HG03045 (cell line): Measurements from ENCODE around the gene TRAPPC10.

Experiments used
- ATAC-seq: cut with Tn5 transposase; IDR thresholded peaks from one replicate; pipeline ENCODE4 v1.9.1; 2021; ENCODE audit warnings: mild to moderate bottlenecking, moderate library complexity; ENCODE audit not compliant: unreplicated experiment

Gene TRAPPC10

DNA sequence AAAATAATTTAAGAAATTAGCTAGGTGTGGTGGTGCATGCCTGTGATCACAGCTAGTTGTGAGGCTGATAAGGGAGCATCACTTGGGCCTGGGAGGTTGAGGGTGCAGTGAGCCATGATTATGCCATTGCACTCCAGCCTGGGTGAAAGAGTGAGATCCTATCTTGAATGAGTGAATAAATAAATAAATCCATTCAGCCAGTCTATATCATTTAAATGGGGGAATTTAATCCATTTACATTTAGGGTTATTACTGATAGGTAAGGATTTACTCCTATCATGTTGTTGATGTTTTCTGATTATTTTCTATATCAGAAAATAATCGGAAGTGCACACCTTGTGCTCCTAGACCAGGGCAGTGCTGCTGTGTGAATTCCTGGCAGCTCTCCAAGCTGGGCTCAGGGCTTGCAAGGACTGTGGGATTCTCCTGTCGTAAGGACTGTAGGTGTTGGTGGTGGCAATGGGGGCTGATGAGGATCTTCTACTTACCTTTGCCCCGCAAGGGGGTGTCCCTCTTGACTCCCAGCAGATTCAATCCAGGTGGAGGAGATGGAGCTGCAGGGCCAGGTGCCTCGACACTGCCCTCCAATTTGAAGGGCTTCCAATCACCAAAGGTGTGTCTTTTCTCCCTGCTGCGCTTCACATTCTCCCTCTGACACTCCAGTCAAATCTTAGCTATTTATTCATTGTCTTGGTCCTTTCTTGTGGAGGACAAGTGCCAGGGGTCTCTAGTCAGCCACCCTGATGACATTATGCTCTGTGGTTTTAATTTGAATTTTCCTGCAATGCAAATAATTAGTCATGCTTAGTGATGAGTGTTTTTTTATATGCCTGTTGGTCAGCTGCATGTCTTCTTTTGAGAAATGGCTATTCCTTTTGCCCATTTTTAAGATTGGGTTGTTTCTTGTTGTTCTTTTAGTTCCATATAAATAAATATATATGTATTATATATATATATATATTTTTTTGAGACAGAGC lies 14.1 kb upstream of the TRAPPC10 start:
- no peak for ATAC-seq

DNA sequence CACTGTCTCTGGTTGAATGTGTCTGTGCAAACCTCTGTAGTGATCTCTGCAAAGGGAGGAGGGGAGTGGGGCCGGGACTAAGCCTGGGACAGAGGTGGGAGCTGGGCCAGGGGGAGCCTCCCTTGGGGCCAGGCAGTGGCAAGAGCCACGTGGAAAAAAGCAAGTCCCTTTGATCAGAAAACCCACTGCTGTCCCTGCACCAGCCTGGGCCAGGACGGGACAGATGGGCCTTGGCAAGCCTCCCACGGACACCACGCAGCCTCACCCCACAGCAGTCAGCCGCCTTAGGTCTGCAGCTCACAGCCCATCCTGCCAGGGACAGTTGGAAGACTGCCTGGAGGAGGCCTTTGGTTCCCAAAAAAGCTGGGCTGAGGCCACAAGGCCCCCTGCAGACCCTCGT lies 11.7 kb upstream of the TRAPPC10 start:
- no peak for ATAC-seq

DNA sequence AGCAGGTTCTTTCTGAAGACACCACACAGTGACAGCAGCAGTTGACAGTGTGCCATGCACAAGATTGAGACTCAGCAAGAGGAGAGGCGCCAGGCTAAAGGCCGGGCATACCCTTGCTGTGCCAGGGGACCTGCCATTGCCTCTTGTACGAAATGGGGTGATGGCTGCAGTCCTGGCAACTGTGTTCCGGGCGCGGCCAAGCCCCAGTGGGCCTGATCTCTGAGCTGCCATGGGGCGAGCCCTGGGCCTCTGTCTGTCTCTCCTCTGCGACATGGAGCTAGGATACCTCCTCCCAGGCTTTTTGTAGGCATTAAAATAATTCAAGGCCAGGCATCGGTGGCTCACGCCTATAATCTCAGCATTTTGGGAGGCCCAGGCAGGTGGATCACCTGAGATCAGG lies 9.6 kb upstream of the TRAPPC10 start:
- ATAC-seq, result no peak

DNA sequence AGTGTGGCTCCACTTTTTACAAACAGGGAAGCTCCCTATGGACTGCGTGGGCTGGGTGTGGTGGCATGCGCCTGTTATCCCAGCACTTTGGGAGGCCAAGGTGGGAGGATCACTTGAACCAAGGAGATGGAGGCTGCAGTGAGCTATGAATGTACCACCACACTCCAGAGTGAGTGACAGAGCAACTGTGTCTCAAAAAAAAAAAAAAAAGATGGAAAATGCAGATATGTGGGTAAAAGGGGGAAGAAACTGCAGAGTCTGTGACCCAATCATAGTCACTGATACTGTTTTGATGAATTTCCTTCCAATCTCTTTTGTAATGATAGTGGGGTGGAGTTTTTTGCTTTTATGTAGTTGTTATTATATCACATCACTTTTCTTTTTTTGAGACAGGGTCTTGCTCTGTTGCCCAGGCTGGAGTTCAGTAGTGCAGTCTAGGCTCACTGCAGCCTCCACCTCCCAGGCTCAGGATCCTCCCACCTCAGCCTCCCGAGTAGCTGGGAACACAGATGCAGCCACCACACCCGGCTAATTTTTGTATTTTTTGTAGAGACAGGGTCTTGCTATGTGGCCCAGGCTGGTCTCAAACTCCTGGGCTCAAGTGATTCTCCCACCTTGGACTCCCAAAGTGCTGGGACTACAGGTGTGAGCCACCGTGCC lies 8.7 kb upstream of the TRAPPC10 start:
- no peak for ATAC-seq

DNA sequence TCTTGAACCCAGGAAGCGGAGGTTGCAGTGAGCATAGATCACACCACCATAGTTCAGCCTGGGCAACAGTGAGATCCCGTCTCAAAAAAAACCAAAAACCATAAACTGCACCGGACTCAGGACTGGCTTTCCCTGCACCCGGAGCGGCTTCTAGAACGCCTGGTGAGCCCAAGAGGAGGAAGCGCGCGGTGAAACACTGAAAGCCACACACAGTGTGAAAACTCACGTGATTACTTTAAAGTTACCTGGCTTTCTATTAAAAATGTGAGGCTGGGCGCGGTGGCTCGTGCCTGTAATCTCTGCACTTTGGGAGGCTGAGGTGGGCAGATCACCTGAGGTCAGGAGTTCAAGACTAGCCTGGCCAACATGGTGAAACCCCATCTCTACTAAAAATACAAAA lies 7.0 kb upstream of the TRAPPC10 start:
- ATAC-seq, result no peak

DNA sequence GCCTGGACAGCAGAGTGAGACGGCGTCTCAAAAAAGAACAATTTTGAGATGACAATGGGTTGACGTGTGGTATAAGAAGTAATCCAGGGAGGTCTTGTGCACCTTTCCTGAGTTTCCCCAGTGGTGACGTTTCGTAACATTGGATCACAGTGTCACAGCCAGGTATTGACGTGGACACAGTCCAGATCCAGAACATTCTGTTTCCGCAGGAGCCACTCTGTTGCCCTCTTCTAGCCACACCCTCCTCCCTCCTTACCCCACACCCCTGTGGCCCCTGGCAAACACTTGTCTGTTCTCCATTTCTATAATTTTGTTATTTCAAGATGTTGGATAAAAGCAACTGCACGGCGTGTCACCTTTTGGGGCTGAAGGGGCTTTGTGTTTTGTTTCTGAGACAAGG lies 6.5 kb upstream of the TRAPPC10 start:
- no peak for ATAC-seq

DNA sequence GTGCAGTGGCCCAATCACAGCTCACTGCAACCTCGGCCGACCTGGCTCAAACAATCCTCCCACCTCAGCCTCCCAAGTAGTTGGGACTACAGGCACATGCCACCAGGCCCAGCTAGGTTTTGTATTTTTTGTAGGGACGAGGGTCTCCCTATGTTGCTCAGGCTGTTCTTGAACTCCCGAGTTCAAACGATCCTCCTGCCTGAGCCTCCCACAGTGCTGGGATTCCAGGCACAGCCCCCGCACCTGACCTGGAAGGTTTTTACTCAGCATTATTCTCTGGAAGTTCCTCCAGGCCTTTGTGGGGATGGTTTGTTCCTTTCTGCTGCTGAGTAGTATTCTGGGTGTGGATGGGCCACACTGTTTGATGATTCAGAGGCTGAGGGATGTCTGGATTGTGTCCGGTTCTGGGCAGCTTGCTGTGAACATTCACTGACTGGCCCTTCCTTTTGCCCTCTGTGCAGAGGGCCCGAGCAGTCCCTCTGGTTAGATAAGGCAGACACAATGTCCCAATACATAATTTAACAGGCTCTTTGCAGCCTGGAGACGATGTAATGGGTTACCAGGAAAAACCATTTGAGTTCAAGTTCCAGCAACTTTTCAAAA lies 6.0 kb upstream of the TRAPPC10 start:
- no peak for ATAC-seq

DNA sequence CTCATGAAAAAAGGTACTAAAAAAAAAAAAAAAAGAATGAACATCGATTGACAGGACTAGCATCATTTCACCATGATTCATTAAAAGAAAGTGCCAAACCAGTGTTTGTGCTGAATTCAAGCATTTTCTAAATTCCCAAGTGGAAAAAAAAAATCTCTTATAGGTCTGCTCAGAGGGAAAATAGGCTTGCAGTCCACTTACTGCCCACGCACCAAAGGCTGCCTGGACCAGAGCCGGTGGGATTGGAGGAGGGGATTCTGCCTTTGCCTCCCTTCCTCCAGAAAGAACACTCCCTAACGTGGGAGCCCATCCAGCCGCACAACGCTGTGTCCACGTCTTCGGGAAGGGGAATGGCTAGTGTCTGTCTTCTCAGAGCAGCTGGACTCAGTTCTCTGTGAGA lies 5.5 kb upstream of the TRAPPC10 start:
- ATAC-seq, result no peak

DNA sequence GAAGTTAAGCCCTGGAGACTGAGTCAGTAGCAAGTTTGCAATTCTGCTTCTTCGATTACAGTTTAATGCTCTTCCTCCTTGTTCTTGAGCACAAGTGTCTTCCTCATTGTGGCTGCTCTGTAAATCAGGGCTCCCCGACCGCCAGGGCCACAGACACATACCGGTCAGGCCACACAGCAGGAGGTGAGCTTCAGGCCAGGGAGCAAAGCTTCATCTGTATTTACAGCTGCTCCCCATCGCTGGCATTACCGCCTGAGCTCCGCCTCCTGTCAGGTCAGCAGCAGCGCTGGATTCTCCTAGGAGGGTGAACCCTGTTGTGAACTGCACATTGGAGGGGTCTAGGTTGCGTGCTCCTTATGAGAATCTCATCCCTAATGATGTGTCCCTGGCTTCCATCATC lies 1.7 kb upstream of the TRAPPC10 start:
- ATAC-seq, result no peak

DNA sequence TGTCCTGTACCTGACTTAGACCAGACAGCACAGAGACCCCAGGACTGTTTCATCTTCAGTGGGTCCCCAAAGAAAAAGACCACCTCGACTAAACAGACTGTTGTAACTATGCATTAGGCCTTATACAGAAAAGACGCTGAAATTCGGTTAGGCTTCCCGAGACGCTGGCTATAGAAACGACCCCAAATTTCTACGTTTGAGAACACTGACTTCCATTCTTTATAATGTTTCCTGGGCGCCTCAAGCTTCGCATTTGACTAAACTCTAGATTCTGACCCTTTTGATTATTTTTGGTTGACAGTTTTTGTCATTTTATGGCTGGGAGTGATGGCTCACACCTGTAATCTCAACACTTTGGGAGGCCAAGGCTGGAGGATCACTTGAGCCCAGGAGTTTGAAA lies 986 bp upstream of the TRAPPC10 start:
- ATAC-seq, result no peak

DNA sequence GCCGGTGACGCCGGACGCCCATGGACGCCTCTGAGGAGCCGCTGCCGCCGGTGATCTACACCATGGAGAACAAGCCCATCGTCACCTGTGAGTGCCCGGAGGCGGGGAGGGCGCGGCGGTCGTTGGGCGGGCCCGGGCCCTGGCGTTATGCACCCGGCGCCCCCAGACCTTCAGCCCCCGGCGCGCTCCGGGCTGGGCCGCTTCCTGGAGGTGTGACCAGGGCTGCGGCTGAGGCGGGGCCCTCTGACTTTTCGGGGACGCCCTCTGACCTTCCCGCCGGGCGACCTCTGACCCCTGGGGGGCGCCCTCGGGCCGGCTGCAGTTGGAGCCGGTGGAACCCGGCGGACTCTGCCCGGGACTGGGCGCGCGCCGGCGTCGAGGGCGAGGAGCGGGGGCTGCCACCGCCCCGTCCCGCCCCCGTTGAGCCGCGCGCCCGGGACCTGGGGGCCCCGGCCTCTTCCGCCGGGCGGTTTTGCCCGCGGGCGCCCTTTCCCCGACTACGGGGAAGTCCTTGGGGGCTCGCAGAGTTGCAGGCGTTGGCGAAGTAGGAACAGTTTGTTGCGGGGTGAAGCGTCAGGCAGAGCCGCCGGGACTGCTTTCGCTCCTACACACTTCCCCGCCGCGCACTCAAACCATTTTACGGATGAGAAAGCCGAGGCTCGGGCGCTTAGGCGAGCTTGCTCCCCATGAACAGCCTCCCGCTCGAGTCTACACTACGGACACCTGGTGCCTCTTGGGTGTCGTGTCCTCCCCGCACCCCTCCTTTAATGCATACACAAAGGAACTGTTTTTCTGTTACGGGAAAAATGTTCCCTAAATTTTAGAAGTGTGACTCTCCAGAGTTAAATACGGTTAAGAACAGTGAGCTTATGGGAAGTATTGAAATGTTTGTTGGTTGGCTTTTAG lies 618 bp downstream of the TRAPPC10 start:
- ATAC-seq, result peak; percentile 68

DNA sequence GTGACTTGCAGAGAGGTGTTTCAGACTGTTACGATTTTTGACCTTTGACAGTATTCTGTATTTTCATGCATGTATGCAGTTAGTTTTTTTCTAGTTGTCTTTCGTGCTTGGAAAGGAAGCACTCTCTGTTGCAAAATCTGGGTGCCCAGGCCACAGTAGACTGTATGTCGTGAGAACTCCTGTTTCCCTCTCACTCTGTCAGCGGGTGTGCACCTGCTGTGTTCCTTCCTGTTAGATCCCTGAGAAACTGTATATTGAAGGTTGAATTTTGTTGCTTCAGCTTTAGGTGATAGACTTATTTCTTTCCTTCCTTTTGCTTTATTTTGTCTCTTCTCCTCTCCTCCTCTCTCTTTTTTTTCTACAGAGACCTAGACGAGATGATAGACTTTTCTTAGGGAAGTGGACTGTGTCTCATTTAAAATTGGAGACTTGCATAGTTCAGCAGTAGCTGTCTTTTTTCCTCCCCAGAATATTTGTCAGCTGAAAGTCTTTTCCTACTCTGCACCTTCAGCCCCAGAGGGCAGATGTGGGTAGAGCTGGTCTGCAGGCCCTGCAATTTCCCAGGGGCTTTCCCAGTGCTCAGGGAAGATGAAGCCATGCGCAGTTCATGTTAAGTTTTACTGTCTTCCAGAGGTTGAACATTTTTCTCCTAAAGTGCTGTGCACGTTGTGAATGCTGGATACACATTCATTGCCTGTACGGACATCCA lies 1.4 kb downstream of the TRAPPC10 start:
- no peak for ATAC-seq

DNA sequence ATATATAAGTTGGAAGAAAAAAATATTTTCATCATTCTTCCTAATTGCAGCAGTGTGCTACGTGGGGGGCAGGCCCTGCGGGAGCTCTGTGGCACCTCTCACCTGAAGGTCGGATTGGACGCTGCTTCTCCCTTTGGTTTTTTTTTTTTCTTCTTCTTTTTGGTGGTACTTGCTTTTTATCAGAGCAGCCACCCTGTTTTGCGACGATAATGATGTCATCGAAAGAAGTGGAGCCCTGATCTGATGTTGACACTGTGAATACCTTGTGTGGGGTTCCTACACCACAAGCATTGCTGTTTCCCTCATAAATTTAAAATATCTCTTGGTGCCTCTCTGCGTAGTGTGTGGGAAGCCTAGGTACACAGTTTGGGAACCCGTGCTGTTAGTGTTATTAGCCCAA lies 5.5 kb downstream of the TRAPPC10 start:
- ATAC-seq, result no peak

DNA sequence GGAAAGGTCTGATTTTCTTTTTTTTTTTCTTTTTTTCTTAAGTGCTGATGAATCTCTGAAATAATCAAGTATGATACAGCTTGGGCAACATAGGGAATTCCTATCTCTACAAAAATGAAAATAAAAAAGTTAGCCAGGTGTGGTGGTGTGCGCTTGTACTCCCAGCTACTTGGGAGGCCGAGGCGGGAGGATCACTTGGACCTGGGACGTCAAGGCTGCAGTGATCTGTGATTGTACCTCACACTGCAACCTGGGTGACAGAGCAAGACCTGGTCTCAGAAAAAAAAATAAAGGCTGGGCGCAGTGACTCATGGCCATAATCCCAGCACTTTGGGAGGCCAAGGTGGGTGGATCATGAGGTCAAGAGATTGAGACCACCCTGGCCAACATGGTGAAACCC lies 6.0 kb downstream of the TRAPPC10 start:
- no peak for ATAC-seq

DNA sequence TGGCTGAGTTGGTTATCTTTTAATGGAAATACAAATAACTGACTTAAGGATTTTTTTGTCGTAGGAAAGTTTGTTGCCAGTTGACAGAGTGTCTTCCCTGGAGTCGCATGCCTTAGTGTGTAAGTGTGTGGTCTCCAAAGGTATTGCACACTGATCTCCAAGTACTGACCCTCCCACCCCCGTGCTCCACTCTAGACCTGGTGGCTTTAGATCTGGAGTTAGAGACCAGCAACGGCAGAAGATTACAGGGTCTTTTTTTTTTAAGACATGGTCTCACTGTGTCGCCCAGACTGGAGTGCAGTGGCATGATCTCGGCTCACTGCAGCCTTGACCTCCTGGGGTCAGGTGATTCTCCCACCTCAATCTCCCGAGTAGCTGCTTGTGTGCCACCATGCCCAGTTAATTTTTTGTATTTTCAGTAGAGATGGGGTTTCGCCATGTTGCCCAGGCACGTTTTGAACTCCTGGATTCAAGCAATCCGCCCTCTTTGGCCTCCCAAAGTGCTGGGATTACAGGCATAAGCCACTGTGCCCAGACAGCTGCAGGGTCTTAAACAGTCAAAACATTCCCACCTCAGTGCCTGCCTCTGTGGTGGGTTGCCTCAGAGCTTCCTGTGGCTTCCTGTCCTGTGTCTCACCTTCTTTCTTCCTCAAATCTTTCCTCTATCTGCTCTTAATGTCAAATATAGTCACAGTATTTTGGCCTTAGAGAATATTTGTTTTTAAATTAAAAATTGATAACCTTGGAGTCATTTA lies 6.9 kb downstream of the TRAPPC10 start:
- ATAC-seq, result no peak

DNA sequence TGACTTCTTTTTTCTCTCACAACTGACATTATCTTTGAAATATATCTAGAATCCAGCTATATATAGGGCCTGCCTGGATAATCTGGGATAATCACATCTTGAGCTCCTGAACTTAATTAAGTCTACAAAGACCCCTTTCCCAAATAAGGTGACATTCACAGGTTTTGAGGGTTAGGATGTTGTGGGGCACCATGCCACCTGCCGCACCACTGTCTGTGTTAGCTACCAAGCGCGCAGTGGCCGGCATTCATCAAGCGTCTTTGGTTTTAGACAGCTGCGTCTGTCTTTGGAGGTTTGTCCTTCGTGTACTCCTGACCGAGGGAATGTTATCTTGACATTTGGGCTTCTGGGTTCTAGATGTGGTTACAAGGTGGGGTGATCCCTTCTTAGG lies 7.5 kb downstream of the TRAPPC10 start:
- no peak for ATAC-seq

DNA sequence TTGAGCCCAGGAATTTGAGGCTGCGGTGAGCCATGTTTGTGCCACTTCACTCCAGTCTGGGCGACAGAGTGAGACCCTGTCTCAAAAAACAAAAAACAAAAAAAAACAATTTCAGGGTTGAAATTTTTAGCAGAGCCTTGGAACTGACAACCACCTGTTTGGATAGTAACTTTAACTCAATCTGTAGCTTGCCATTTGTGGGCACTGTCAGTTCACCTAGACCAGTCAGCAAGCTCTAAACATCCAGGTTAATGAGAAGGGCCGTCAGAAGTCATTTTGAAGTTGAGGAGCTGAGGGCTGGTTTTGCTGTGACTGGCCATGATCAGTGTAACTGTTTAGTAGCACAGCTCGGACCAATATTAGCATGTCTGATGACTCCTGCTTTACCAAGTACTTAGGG lies 8.4 kb downstream of the TRAPPC10 start:
- no peak for ATAC-seq

DNA sequence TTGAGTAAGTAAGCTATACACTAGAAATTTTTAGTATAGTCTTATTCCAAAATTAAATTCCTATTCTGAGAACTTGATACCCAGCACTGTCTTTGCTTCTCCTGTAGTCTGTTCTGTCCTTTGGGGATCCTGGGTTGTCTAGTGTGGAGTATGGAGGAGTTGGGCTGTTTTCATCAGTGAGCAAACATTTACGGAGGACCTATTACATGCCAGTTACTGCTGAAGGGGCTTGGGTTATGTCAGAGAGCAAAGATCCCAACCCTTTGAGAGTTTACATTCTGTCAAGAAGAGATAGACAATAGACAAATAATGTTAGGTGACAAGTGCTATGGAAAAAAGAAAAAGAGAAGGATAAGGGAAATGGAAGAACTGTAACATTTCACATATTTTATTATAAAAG lies 9.0 kb downstream of the TRAPPC10 start:
- no peak for ATAC-seq

DNA sequence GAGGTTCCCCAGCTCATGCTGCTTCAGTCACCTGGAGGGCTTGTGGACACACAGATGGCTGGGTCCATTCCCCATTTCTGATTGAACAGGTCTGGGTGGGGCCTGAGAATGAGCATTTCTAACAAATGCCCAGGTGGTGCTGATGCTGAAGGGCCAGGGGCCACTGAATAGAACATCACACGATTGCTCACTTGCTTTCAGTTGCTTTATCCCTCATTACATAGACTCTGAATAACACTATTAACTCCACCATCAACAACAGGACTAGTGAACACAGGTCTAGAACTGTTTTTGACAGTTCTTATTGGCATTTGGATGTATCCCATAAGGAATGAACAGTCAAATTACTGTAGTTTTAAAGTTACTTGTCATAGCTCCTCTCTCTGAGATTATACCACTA lies 12.1 kb downstream of the TRAPPC10 start:
- ATAC-seq, result no peak
